Fibroblast of pulmonary artery (primary cell): ENCODE results near the gene ACTG1.

Source experiments
- DNase-seq: peaks from one replicate; pipeline ENCODE4 v3.0.0-alpha.2; 2010; ENCODE audit warnings: low read depth
- H3K4me3 ChIP-seq: replicated peaks from 2 replicates; pipeline ENCODE4 v1.5.1; 2011; ENCODE audit warnings: low read depth, mild to moderate bottlenecking, control low read depth, low read length, moderate library complexity
- TF ChIP-seq, protein P1 (sequence below): IDR thresholded peaks from 2 replicates; pipeline ENCODE4 v1.5.1; 2011; ENCODE audit warnings: mild to moderate bottlenecking, control low read depth, low read length, inconsistent platforms; ENCODE audit errors: missing control alignments

ACTG1 gene

DNA sequence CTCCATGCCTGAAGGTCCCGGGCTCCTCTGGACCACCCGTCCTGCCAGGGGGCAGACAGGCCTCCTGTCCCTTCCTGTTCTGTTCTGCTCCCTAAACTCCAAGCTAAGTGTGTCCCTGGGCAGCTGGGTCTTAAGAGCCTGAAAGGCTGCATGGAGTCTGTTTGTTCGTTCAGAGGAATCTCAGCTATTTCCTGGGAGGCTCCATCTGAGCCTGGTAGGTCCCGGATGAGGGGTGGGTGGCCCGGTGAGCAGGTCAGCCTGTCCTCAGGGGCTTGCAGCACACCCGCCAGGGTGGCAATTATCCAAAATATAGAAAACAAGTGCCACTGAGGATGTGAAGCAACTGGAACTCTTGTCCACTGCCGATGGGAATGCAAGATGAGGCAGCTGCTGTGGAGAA, 12.6 kb downstream of the ACTG1 start:
- TF ChIP-seq, protein P1, sequence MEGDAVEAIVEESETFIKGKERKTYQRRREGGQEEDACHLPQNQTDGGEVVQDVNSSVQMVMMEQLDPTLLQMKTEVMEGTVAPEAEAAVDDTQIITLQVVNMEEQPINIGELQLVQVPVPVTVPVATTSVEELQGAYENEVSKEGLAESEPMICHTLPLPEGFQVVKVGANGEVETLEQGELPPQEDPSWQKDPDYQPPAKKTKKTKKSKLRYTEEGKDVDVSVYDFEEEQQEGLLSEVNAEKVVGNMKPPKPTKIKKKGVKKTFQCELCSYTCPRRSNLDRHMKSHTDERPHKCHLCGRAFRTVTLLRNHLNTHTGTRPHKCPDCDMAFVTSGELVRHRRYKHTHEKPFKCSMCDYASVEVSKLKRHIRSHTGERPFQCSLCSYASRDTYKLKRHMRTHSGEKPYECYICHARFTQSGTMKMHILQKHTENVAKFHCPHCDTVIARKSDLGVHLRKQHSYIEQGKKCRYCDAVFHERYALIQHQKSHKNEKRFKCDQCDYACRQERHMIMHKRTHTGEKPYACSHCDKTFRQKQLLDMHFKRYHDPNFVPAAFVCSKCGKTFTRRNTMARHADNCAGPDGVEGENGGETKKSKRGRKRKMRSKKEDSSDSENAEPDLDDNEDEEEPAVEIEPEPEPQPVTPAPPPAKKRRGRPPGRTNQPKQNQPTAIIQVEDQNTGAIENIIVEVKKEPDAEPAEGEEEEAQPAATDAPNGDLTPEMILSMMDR = no peak
- H3K4me3 ChIP-seq = no peak overlapping the region
- peak; percentile 62 for DNase-seq

- no peak for DNase-seq
- H3K4me3 ChIP-seq = no peak overlapping the region
- TF ChIP-seq, protein P1 = no peak
Measured at GRCh38 chr17:81499601-81499970, 13.0 kb downstream of the ACTG1 start.

DNA sequence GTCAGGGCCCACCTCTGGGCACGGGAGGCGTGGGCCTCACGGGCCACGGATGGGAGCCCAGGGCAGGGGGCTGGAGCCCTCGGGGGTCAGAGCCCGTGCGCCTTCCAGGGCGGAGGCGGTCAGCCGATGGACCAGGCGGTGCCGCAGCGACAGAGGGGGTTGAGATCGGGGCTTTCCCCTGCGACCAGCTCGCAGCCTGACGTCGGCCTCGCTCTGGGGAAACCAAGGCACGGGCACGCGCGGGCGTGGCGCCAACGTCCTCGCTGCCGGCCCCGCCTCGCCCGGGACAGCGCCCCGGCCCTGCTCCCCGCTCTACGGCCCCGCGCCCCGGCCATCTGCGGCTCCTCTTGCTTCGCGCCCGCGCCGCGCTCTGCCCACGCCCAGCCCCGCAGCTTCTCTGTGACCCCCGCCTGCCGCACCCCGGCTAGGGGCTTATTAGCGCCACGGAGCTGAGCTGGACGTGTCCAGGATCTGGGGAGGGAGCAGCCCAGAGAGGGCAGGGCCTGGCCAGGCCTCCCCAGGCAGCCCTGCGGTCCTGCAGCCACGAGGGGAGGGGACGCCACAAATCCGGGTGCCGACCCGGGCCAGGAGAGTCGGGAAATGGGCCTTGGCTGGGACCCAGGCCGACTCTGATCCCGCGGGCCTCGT, 13.5 kb downstream of the ACTG1 start:
- TF ChIP-seq, protein P1 = no peak
- no peak overlapping the region for H3K4me3 ChIP-seq
- DNase-seq = no peak

DNA sequence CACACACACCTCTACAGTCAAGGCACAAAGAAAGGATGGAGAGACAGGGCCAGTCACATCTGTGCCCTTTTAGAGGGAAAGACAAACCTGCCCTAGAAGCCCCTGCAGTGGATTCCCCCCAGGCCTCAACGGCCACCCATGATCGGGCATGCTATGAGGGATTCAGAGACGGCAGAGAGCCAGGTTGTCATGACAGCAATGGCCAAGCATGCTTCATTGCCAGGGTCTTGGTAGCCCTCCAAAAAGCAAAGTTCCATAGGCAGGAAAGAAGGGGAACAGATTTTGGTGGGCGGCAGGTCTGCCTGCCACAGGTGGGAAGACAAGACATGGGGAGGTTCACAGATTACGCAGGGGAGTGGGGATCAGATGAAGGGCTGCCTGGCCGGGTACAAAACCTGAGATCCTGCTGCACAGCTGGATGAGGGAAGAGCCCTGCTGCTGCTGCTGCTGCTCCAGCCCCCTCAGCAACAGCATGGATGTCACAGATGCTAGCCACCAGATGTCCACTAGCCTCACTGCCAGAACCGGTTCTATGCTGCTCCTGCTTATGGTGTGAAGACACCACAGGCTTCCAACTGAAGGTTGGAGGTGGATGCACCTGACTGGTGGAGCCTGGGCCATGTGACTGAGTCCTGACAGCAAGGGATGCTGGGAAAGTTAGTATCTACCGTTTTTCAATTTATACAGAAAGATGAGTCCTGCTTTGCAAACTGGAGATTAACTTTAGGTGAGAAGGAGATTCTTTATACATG, 17.8 kb downstream of the ACTG1 start:
- H3K4me3 ChIP-seq = no peak overlapping the region
- TF ChIP-seq, protein P1 = no peak
- DNase-seq = no peak

DNA sequence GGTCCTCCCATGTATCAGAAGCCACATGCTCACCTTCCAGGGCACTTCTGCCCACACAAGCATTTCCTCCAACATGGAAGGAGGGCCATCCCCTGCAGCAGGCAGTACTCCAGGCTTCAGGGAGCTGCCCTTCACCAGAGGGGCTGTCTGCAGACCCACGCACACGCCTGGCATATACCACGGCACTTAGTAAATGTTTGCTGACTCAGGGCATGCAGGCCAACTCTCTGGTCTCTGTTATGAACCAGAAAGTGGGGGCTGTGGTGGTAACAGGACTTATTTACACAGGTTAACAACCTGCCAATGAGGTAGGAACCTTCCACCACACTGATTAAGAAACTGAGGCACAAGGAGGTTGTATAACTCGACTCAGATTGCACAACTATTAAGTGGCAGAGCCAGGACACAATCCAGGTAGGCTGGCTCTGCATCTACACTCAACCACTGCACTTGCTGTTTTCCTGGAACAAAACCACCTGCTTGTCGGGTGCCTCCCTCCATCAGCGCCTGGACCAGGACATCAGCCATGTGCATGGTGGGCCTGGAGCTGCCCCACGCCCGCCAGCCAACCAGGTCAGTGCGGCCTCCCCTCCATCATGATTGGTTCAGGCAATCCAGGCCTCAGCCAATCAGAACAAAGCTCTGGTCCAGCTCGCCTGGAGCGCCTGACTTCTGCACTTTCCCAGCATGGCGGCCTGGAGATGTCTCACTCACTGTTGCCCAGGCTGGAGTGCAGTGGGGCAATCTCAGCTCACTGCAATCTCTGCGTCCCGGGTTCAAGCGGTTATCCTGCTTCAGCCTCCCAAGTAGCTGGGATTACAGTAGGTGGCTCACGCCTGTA, 19.2 kb downstream of the ACTG1 start:
- no peak overlapping the region for H3K4me3 ChIP-seq
- DNase-seq = no peak
- TF ChIP-seq, protein P1 = no peak

- TF ChIP-seq, protein P1 = no peak
- no peak for DNase-seq
- no peak overlapping the region for H3K4me3 ChIP-seq
Measured at GRCh38 chr17:81492706-81493105, 19.9 kb downstream of the ACTG1 start.
